HG02973 (cell line): ENCODE results near the gene FAM184B.

Experiments used
- ATAC-seq: cut with Tn5 transposase; IDR thresholded peaks from one replicate; pipeline ENCODE4 v1.9.1; 2021; ENCODE audit warnings: moderate library complexity; ENCODE audit not compliant: unreplicated experiment

FAM184B gene

GRCh38 chr4:17587094-17587822 is 194.2 kb downstream of the FAM184B start:
- ATAC-seq: no peak

GRCh38 chr4:17584521-17585213 is 196.8 kb downstream of the FAM184B start:
- no peak for ATAC-seq

DNA sequence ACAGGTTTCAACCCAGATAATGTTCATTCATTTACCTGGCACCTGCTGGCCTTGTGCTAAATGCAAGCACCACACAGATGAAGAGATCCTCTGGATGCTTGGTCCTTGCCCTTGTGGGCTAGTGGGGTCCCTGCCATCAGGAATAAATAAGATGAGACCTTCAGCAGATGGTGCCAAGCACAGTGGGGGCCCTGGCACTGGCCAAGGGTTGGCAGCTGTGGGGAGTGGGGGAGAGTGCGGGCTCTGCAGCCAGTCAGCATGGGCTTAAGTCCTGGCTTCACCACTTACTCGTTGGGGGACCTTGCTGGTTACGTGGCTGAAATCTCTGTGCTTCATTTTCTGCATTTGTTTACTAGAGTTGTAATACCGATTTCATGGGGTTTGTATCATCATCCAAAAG is 197.5 kb downstream of the FAM184B start:
- ATAC-seq: no peak

DNA sequence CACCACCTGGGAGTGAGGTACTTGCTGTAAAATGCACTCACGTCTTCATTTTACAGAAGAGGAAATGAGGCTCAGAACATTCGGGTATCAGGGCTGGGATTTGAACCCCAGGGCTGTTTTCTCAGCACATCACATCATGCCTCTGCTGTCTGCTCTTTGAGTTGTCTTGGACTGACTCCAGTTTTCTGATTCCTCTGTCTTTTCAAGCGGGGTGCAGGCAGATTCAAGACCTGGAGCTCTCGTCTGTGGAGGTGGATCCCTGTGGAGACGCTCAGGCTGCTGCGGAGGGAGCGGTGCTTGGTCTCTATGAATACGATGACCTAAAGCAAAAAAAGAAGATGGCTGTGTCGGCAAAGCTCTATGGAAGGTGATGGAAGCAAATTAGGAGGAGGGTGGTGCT is 198.1 kb downstream of the FAM184B start:
- ATAC-seq: no peak

- no peak for ATAC-seq
Observed at GRCh38 chr4:17580969-17581368, 200.5 kb downstream of the FAM184B start.
